ENCODE results near the gene POLR2E.
A peak's percentile ranks its signal among the peaks of the same experiment; 100 is the strongest.

The POLR2E gene

DNA sequence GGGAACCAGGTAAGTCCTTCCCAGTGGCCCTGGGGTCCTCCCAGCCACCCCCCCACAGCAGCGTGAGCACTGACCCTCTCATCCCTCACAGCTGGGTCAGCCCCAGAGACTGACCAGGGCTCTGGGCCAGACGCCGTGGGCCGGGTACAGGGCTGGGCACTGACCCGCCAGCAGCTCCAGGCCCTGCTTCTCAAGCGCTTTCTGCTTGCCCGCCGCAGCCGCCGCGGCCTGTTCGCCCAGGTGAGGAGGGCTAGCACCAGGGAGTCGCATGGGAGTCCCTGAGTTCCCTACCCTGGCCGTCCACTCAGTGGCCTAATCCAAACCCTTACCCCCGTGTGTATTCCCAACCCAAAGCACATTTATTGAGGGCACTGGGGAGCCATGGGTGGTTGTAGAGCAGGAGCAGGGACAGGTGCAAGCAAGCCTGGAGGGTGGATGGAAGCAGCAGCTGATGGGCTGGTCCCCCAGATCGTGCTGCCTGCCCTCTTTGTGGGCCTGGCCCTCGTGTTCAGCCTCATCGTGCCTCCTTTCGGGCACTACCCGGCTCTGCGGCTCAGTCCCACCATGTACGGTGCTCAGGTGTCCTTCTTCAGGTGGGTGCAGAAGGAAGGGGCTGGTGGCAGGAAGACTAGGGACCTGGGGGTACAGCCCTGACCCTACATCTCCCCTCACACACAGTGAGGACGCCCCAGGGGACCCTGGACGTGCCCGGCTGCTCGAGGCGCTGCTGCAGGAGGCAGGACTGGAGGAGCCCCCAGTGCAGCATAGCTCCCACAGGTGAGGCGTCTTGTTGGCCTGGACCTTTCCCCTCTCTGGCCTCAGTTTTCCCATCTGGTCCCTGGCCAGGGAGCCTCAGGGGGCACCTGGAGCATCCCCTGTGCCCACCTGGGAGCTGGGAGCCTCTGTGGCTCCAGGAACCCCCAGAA, 40.8 kb downstream of the POLR2E start:
- no peak for TF ChIP-seq JUND (IDR thresholded peaks at IDR 0.05; ENCODE audit: low read depth)
- no peak for DNase-seq (ENCODE audit: low read depth in 1 of 2, low spot score in 1 of 2)
- in situ Hi-C loops (cut with HindIII; ENCODE audit: low pct_unique_long_range_greater_than_20kb, low sequenced_read_pairs): no loop called here

DNA sequence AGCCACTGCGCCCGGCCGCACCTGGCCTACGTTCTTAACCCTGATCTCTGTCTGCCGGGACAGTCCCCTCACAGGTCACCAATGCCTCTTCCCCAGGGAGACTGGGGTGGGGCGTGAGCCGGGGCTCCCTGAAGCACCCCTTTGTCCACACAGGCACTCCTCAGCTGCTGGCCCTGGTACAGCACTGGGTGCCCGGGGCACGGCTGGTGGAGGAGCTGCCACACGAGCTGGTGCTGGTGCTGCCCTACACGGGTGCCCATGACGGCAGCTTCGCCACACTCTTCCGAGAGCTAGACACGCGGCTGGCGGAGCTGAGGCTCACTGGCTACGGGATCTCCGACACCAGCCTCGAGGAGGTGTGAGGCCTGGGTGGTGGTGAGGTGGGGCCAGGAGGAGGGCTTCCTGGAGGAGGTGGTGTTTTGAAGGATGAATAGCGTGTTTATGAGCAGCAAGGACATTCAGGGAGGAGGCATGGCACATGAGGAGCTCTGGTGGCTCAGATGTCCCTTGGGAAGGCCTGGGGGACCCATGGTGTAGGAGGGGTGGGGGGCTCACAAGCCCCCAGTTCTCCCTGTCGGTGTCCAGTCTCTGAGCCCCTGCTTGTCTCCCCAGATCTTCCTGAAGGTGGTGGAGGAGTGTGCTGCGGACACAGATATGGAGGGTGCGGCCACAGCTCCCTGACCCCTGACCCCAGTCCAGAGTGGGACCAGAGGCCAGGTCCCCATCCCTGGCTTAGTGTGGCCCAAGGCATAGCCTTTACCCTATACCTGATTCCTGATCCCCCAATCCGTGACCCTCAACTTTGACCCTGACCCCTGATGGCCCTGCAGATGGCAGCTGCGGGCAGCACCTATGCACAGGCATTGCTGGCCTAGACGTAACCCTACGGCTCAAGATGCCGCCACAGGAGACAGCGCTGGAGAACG, 41.7 kb downstream of the POLR2E start:
- in situ Hi-C loops (cut with HindIII; ENCODE audit: low pct_unique_long_range_greater_than_20kb, low sequenced_read_pairs): no loop called here
- TF ChIP-seq JUND (IDR thresholded peaks at IDR 0.05; ENCODE audit: low read depth): no peak
- DNase-seq (ENCODE audit: low read depth in 1 of 2, low spot score in 1 of 2): no peak

- TF ChIP-seq JUND (IDR thresholded peaks at IDR 0.05; ENCODE audit: low read depth): no peak
- DNase-seq (ENCODE audit: low read depth in 1 of 2, low spot score in 1 of 2): peak in 1 of 2 experiments; percentile 66
- in situ Hi-C loops (cut with HindIII; ENCODE audit: low pct_unique_long_range_greater_than_20kb, low sequenced_read_pairs): no loop called here
These were observed 42.7 kb downstream of the POLR2E start for GRCh38 chr19:1052349-1052975.

DNA sequence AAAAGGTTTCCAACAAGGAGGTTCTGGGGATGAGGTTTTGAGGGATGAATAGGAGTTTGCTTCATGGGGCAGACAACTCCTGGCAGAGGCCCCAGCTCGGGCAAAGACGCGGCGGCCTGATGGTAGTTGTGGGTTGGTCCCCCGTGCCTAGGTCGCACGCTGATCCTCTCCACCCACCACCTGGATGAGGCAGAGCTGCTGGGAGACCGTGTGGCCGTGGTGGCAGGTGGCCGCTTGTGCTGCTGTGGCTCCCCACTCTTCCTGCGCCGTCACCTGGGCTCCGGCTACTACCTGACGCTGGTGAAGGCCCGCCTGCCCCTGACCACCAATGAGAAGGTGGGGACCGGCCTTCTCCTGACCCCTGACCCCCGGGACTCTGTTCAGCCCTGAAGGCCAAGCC, 43.4 kb downstream of the POLR2E start:
- DNase-seq (ENCODE audit: low read depth in 1 of 2, low spot score in 1 of 2): no peak
- in situ Hi-C loops (cut with HindIII; ENCODE audit: low pct_unique_long_range_greater_than_20kb, low sequenced_read_pairs): no loop called here
- no peak for TF ChIP-seq JUND (IDR thresholded peaks at IDR 0.05; ENCODE audit: low read depth)

- TF ChIP-seq JUND (IDR thresholded peaks at IDR 0.05; ENCODE audit: low read depth): no peak
- DNase-seq (ENCODE audit: low read depth in 1 of 2, low spot score in 1 of 2): no peak
- in situ Hi-C loops (cut with HindIII; ENCODE audit: low pct_unique_long_range_greater_than_20kb, low sequenced_read_pairs): no loop called here
These were observed 44.0 kb downstream of the POLR2E start for GRCh38 chr19:1050989-1051788.

DNA sequence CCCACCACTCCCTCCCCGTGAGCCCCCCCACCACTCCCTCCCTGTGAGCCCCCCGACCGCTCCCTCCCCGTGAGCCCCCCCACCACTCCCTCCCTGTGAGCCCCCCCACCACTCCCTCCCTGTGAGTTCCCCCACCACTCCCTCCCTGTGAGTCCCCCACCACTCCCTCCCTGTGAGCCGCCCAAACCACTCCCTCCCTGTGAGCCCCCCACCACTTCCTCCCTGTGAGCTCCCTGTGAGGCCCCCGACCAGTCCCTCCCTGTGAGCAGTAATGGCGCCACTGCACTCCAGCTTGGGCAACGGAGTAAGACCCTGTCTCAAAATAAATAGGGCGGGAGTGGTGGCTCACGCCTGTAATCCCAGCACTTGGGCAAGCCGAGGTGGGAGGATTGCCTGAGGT, 45.4 kb downstream of the POLR2E start:
- in situ Hi-C loops (cut with HindIII; ENCODE audit: low pct_unique_long_range_greater_than_20kb, low sequenced_read_pairs): no loop called here
- no peak for TF ChIP-seq JUND (IDR thresholded peaks at IDR 0.05; ENCODE audit: low read depth)
- no peak for DNase-seq (ENCODE audit: low read depth in 1 of 2, low spot score in 1 of 2)

- in situ Hi-C loops (cut with HindIII; ENCODE audit: low pct_unique_long_range_greater_than_20kb, low sequenced_read_pairs): no loop called here
- no peak for DNase-seq (ENCODE audit: low read depth in 1 of 2, low spot score in 1 of 2)
- no peak for TF ChIP-seq JUND (IDR thresholded peaks at IDR 0.05; ENCODE audit: low read depth)
These were observed 46.1 kb downstream of the POLR2E start for GRCh38 chr19:1049106-1049505.

GRCh38 chr19:1047696-1048147, 47.5 kb downstream of the POLR2E start:
- TF ChIP-seq JUND (IDR thresholded peaks at IDR 0.05; ENCODE audit: low read depth): no peak
- in situ Hi-C loops (cut with HindIII; ENCODE audit: low pct_unique_long_range_greater_than_20kb, low sequenced_read_pairs): no loop called here
- no peak for DNase-seq (ENCODE audit: low read depth in 1 of 2, low spot score in 1 of 2)

DNA sequence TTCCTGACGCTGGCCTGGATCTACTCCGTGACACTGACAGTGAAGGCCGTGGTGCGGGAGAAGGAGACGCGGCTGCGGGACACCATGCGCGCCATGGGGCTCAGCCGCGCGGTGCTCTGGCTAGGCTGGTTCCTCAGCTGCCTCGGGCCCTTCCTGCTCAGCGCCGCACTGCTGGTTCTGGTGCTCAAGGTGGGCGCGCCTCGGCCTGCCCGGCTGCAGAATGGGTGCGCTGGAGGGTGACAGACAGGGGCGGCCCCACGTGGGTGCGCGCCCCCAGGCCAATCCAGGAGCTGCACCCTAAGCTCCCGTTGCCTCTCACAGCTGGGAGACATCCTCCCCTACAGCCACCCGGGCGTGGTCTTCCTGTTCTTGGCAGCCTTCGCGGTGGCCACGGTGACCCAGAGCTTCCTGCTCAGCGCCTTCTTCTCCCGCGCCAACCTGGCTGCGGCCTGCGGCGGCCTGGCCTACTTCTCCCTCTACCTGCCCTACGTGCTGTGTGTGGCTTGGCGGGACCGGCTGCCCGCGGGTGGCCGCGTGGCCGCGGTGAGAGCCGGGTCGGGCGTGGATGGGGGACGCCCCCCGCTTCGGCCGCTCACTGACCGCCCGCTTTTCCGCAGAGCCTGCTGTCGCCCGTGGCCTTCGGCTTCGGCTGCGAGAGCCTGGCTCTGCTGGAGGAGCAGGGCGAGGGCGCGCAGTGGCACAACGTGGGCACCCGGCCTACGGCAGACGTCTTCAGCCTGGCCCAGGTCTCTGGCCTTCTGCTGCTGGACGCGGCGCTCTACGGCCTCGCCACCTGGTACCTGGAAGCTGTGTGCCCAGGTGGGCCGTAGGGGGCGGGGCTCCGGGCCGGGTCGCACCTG, 48.1 kb downstream of the POLR2E start:
- in situ Hi-C loops (cut with HindIII; ENCODE audit: low pct_unique_long_range_greater_than_20kb, low sequenced_read_pairs): no loop called here
- TF ChIP-seq JUND (IDR thresholded peaks at IDR 0.05; ENCODE audit: low read depth): no peak

GRCh38 chr19:1046117-1046626, 49.0 kb downstream of the POLR2E start:
- TF ChIP-seq JUND (IDR thresholded peaks at IDR 0.05; ENCODE audit: low read depth): no peak
- DNase-seq (ENCODE audit: low read depth in 1 of 2, low spot score in 1 of 2): no peak
- in situ Hi-C loops (cut with HindIII; ENCODE audit: low pct_unique_long_range_greater_than_20kb, low sequenced_read_pairs): no loop called here

More for the DNA sequence above, 48.1 kb downstream of the POLR2E start:
- no peak for DNase-seq (ENCODE audit: low read depth in 1 of 2, low spot score in 1 of 2)

DNA sequence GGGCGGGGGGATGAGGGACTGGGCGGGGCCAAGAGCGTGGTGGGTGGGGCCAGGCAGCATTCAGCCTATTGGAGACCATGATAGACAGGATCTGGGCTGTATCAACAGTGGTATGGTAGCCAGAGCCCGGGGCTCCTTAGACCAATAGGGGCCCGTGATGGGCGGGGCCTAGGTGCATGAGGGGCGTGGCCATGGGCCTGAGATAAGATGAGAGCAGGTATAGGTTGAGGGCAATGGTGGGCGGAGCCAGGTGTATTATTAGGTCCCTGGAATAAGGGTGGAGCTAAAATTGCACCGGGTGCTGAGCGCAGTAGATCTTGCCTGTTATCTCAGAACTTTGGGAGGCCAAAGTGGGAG, 50.0 kb downstream of the POLR2E start:
- in situ Hi-C loops (cut with HindIII; ENCODE audit: low pct_unique_long_range_greater_than_20kb, low sequenced_read_pairs): no loop called here
- peak in 1 of 2 experiments; percentile 94 for DNase-seq (ENCODE audit: low read depth in 1 of 2, low spot score in 1 of 2)
- no peak for TF ChIP-seq JUND (IDR thresholded peaks at IDR 0.05; ENCODE audit: low read depth)

All from T47D (cell line).